Body of pancreas (tissue), 4 donors: ENCODE data around the gene CANX. TPM values are rescaled to one million over a fixed set of nuclear protein-coding genes. Genes with fewer than 3 reads are reported as not detected.

Experiments used
- ATAC-seq: fragments of 150-250 bp; one replicate; pipeline ENCODE4 v1.9.1; 2016
- DNase-seq, 4 donors: peaks; one replicate each; pipeline ENCODE4 v3.0.0-alpha.2; 2019
- H3K27ac ChIP-seq, 4 donors: fragments of 200-600 bp; sonication (generic); 1 replicate in 3 of 4; 2 replicates in 1 of 4; pipeline versions ENCODE4 v1.5.1 to v1.6.1; 2016 to 2019; ENCODE audit warnings: mild to moderate bottlenecking in 1 of 4, mixed read lengths in 1 of 4, moderate library complexity in 1 of 4
- H3K27me3 ChIP-seq, 2 donors: fragments of 200-600 bp; sonication (generic); one replicate each; pipeline ENCODE4 v1.6.0; 2016; ENCODE audit warnings: mild to moderate bottlenecking in 1 of 2
- H3K36me3 ChIP-seq, 2 donors: fragments of 200-600 bp; sonication (generic); replicated peaks in 1 of 2; 2 replicates each; pipeline ENCODE4 v1.5.1; 2016; ENCODE audit warnings: low read depth in 2 of 2; ENCODE audit not compliant: insufficient read depth in 1 of 2
- H3K4me1 ChIP-seq: fragments of 200-600 bp; sonication (generic); one replicate; pipeline ENCODE4 v1.6.0; 2016
- H3K4me3 ChIP-seq, 2 donors: fragments of 200-600 bp; sonication (generic); 1 replicate in 1 of 2; 2 replicates in 1 of 2; pipeline ENCODE4 v1.5.1; 2016 to 2019
- H3K9me3 ChIP-seq, 3 donors: fragments of 200-600 bp; sonication (generic); 1 replicate in 2 of 3; 2 replicates in 1 of 3; pipeline ENCODE4 v1.5.1; 2016
- CTCF ChIP-seq, 7 experiments: fragments of 450-650 bp in 4 of 7; fragments of 200-600 bp in 3 of 7; sonication (generic) in 3 of 7; IDR thresholded peaks; one replicate each; pipeline ENCODE4 v1.5.1; 2016 to 2019; ENCODE audit warnings: antibody characterized with exemption in 7 of 7
- POLR2A ChIP-seq, 3 donors: fragments of 450-650 bp; IDR thresholded peaks; one replicate each; pipeline ENCODE4 v1.6.1; 2016; ENCODE audit warnings: antibody characterized with exemption in 3 of 3, mild to moderate bottlenecking in 2 of 3
- WGBS, 2 donors: methylation state at CpG; one replicate each; pipeline ENCODE4 v1.1.5; 2017; 5-methylcytosine and 5-hydroxymethylcytosine counted together
- intact Hi-C: fragments of 100-400 bp; cut with DNase I; formaldehyde crosslinking; loops from one replicate; pipeline ENCODE4 v1.15.1; 2023
- total RNA-seq, 2 donors: library from RNA; depleted of rRNA; stranded (reverse); fragments of >200 nt; gene quantifications; one replicate each; pipeline ENCODE4 v1.1.0, GENCODE V29; 2016

Gene CANX
- total RNA-seq, 2 donors from 2014 or later: 262 to 401 TPM

- TF ChIP-seq CTCF (IDR thresholded peaks at IDR 0.05) (peak; percentile 17 to 86 (median 48)), POLR2A (IDR thresholded peaks at IDR 0.05) (no peak)
- no peak overlapping the region for H3K4me3 ChIP-seq
- H3K27me3 ChIP-seq: no peaks in the 10 kb centered on the region
- H3K27ac ChIP-seq: no peak overlapping the region
- 46 to 49% methylated on average over 7 of the region's 7 CpGs for WGBS, 2 donors
- intact Hi-C loops: no loop called here
- ATAC-seq (peak; percentile 68), DNase-seq (peak; percentile 28 to 59 (median 51))
- H3K4me1 ChIP-seq: no peaks in the 10 kb centered on the region
- H3K9me3 ChIP-seq: no peaks in the 10 kb centered on the region
- H3K36me3 ChIP-seq: no peaks in the 10 kb centered on the region
Measured at GRCh38 chr5:179668391-179668790, 30.4 kb upstream of the CANX start.

- Histone ChIP-seq H3K9me3 (no peaks in the 10 kb centered on the region), H3K4me3 (peak overlapping the region; percentile 52 to 53), H3K27ac (peak overlapping the region; percentile 70 to 92 (median 88)), H3K36me3 (no peaks in the 10 kb centered on the region), H3K4me1 (peaks cover 35% of the 10 kb centered on the region), H3K27me3 (no peaks in the 10 kb centered on the region)
- TF ChIP-seq CTCF (IDR thresholded peaks at IDR 0.05) (peak in 4 of 7 experiments; percentile 24 to 29 (median 27)), POLR2A (IDR thresholded peaks at IDR 0.05) (peak; percentile 74 to 93 (median 92))
- intact Hi-C loops: no loop called here
- WGBS, 2 donors: 0 to 3% methylated on average over 5 to 73 of the region's 78 CpGs
- ATAC-seq (peak; percentile 96), DNase-seq (peak; percentile 95 to 98 (median 97))
Measured at GRCh38 chr5:179678223-179679013, 20.3 kb upstream of the CANX start.

GRCh38 chr5:179679014-179679674, 19.6 kb upstream of the CANX start:
- Histone ChIP-seq H3K9me3 (no peaks in the 10 kb centered on the region), H3K4me3 (peak overlapping the region; percentile 52 to 53), H3K27me3 (no peaks in the 10 kb centered on the region), H3K36me3 (no peaks in the 10 kb centered on the region), H3K4me1 (peaks cover 35% of the 10 kb centered on the region), H3K27ac (peak overlapping the region; percentile 21 to 92 (median 88))
- ATAC-seq (peak; percentile 16), DNase-seq (peak; percentile 65 to 76 (median 73))
- intact Hi-C loops: no loop called here
- WGBS, 2 donors: 33 to 90% methylated on average over 2 to 41 of the region's 41 CpGs
- TF ChIP-seq POLR2A (IDR thresholded peaks at IDR 0.05) (no peak), CTCF (IDR thresholded peaks at IDR 0.05) (peak in 5 of 7 experiments; percentile 3 to 28 (median 23))

GRCh38 chr5:179680014-179680779, 18.6 kb upstream of the CANX start:
- intact Hi-C loops: no loop called here
- no peak for DNase-seq
- Histone ChIP-seq H3K9me3 (no peaks in the 10 kb centered on the region), H3K4me3 (no peak overlapping the region), H3K27me3 (no peaks in the 10 kb centered on the region), H3K4me1 (peaks cover 35% of the 10 kb centered on the region), H3K27ac (no peak overlapping the region), H3K36me3 (no peaks in the 10 kb centered on the region)
- no peak for ATAC-seq
- TF ChIP-seq POLR2A (IDR thresholded peaks at IDR 0.05): no peak
- TF ChIP-seq CTCF (IDR thresholded peaks at IDR 0.05): no peak
- WGBS, 2 donors: 86 to 98% methylated on average over 8 to 9 of the region's 9 CpGs
